ENCODE results near the gene EXOC2. TPM values are rescaled to one million over a fixed set of nuclear protein-coding genes. Genes with fewer than 3 reads are reported as not detected.

EXOC2 gene
- total RNA-seq, 1 experiment from 2014 or later = 45.7 TPM

DNA sequence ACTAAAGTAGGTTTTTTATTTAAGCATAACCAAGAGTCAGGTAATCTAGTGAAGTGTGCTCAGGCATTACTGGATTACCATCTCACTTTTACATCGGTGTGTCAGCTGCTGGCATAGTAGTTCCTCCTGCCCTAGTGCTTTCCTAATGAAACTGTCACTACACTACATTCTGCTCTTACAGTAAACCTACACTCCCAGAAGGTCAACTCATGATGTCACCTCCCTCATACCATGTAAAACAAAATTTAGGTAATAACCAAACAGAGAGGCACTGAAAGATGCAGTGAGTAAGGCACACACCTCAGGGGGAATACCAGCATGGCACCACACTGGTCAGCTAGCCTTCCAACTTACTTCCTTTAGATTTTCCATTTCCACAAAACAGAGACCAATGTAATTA is 59.3 kb downstream of the EXOC2 start (continued):
- no peak for TF ChIP-seq ZBTB43 (CRISPR knock-in tag; IDR thresholded peaks at IDR 0.05)

GRCh38 chr6:628766-629165 is 64.2 kb downstream of the EXOC2 start:
- peaks cover 28% of the 10 kb centered on the region for H3K4me1 Mint-ChIP-seq
- H3K27ac Mint-ChIP-seq = peak overlapping the region; percentile 66; the same call in 1 of the 2 replicates
- H3K4me3 Mint-ChIP-seq = no peak overlapping the region
- DNase-seq (ENCODE audit: low spot score) = no peak
- CTCF ChIA-PET = no interaction called here
- POLR2A ChIA-PET = no interaction called here
- no peaks in the 10 kb centered on the region for H3K27me3 Mint-ChIP-seq (ENCODE audit: low read depth)
- H3K9me3 Mint-ChIP-seq = no peaks in the 10 kb centered on the region
- no peak for ATAC-seq
- H3K36me3 Mint-ChIP-seq = peaks cover 4% of the 10 kb centered on the region
- TF ChIP-seq ELF4 (CRISPR knock-in tag; IDR thresholded peaks at IDR 0.05; ENCODE audit: low read depth) (no peak), E2F1 (CRISPR knock-in tag; IDR thresholded peaks at IDR 0.05) (no peak), ZMAT4 (CRISPR knock-in tag; IDR thresholded peaks at IDR 0.05) (no peak), NR1H2 (CRISPR knock-in tag; IDR thresholded peaks at IDR 0.05) (no peak), CBFB (CRISPR knock-in tag; IDR thresholded peaks at IDR 0.05; ENCODE audit: low read depth) (no peak)

- CTCF ChIA-PET = interaction anchor here (1.2 kb wide), 1 partner anchor 96 kb away, joined by 3 read pairs; no protein-coding TSS in a partner anchor
- POLR2A ChIA-PET = no interaction called here
- no peaks in the 10 kb centered on the region for H3K9me3 Mint-ChIP-seq
- 0 out of 2 replicates have a peak overlapping the region, but pooled peaks have one; percentile 69 for H3K27ac Mint-ChIP-seq
- peaks cover 46% of the 10 kb centered on the region for H3K4me1 Mint-ChIP-seq
- H3K27me3 Mint-ChIP-seq (ENCODE audit: low read depth) = no peaks in the 10 kb centered on the region
- no peak overlapping the region for H3K4me3 Mint-ChIP-seq
- ATAC-seq = no peak
- TF ChIP-seq ZNF425 (CRISPR knock-in tag; conservative IDR thresholded peaks at IDR 0.05) (no peak), ZNF232 (CRISPR knock-in tag; IDR thresholded peaks at IDR 0.05) (no peak), MLX (CRISPR knock-in tag; IDR thresholded peaks at IDR 0.05) (no peak), ZNF219 (CRISPR knock-in tag; IDR thresholded peaks at IDR 0.05; ENCODE audit: borderline replicate concordance) (no peak), EMX1 (CRISPR knock-in tag; IDR thresholded peaks at IDR 0.05) (no peak), NR1H2 (CRISPR knock-in tag; IDR thresholded peaks at IDR 0.05) (no peak)
- H3K36me3 Mint-ChIP-seq = peaks cover 7% of the 10 kb centered on the region
- no peak for DNase-seq (ENCODE audit: low spot score)
These were observed 66.7 kb downstream of the EXOC2 start for GRCh38 chr6:626236-626635.

DNA sequence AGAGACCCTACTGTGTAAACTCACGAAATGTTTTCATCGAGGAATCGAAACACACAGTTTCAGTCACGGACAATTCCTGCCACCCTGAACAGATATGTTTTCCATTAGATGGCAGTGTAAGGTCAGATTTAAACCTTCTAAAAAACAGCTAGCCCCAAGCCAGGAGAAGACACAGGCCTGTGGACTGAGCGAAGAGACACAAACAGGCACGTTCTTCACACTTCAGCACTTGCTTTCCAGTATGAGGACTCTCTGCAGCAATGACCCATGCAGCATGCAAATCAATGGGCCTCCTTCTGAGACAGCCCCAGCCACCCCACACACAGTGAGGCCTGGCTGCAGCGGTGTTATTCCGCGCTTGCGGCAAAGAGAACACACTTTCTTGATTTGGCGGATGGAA is 68.0 kb downstream of the EXOC2 start:
- CTCF ChIA-PET = interaction anchor here (1.0 to 1.7 kb wide), 8 partner anchors 35 to 799 kb away, joined by 3 to 10 read pairs (median 7); partner anchors contain the start of gene EXOC2
- TF ChIP-seq GTF2I (CRISPR knock-in tag; conservative IDR thresholded peaks at IDR 0.05) (no peak), ZMAT4 (CRISPR knock-in tag; IDR thresholded peaks at IDR 0.05) (no peak), SMAD3 (CRISPR knock-in tag; IDR thresholded peaks at IDR 0.05; ENCODE audit: borderline replicate concordance) (no peak), RORB (CRISPR knock-in tag; IDR thresholded peaks at IDR 0.05) (no peak), NR2C2 (CRISPR knock-in tag; IDR thresholded peaks at IDR 0.05) (no peak)
- TF ChIP-seq, protein P1, sequence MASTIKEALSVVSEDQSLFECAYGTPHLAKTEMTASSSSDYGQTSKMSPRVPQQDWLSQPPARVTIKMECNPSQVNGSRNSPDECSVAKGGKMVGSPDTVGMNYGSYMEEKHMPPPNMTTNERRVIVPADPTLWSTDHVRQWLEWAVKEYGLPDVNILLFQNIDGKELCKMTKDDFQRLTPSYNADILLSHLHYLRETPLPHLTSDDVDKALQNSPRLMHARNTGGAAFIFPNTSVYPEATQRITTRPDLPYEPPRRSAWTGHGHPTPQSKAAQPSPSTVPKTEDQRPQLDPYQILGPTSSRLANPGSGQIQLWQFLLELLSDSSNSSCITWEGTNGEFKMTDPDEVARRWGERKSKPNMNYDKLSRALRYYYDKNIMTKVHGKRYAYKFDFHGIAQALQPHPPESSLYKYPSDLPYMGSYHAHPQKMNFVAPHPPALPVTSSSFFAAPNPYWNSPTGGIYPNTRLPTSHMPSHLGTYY (CRISPR knock-in tag; IDR thresholded peaks at IDR 0.05) = no peak
- Mint-ChIP-seq H3K4me1 (peaks cover 46% of the 10 kb centered on the region), H3K4me3 (no peak overlapping the region), H3K9me3 (no peaks in the 10 kb centered on the region), H3K27me3 (ENCODE audit: low read depth) (no peaks in the 10 kb centered on the region), H3K36me3 (peaks cover 12% of the 10 kb centered on the region), H3K27ac (peak overlapping the region; percentile 93)
- POLR2A ChIA-PET = no interaction called here
- ATAC-seq = peak; percentile 84
- no peak for DNase-seq (ENCODE audit: low spot score)

Measured in WTC11 (cell line).